ENCODE measurements around the gene OR4L1. TPM values are rescaled to one million over a fixed set of nuclear protein-coding genes. Genes with fewer than 3 reads are reported as not detected.

Gene OR4L1
- not detected in 3 replicates for total RNA-seq
- long read RNA-seq: 0 reads

- H3K4me3 Mint-ChIP-seq (ENCODE audit: unreplicated experiment): no peak within 1 kb of the TSS
- H3K36me3 Mint-ChIP-seq (ENCODE audit: low read depth): no peaks in the 10 kb centered on the region
- H3K27ac Mint-ChIP-seq (ENCODE audit: unreplicated experiment): no peak within 1 kb of the TSS
- H3K9me3 Mint-ChIP-seq (ENCODE audit: low read depth): peaks cover 44% of the 10 kb centered on the region
- H3K4me1 Mint-ChIP-seq (ENCODE audit: low read depth): no peaks in the 10 kb centered on the region
- H3K27me3 Mint-ChIP-seq (ENCODE audit: low read depth): no peaks in the 10 kb centered on the region
- DNase-seq (ENCODE audit: low spot score): no peak
- no peak for TF ChIP-seq CTCF (IDR thresholded peaks at IDR 0.05)
Observed at GRCh38 chr14:20059745-20060144, at the start of gene OR4L1. OR4L1 (plus strand) TSS chr14:20060045; CDS start chr14:20060045, 0 bp downstream.

GRCh38 chr14:20019257-20019865, 40.5 kb upstream of the OR4L1 start, which contains the start of gene OR4K14:
OR4K14 (minus strand) TSS chr14:20019307; CDS start chr14:20015193, 4,114 bp downstream.
- Mint-ChIP-seq H3K27ac (ENCODE audit: unreplicated experiment) (no peak within 1 kb of the TSS), H3K27me3 (ENCODE audit: low read depth) (no peaks in the 10 kb centered on the region), H3K9me3 (ENCODE audit: low read depth) (peaks cover 35% of the 10 kb centered on the region), H3K4me1 (ENCODE audit: low read depth) (no peaks in the 10 kb centered on the region), H3K4me3 (ENCODE audit: unreplicated experiment) (no peak within 1 kb of the TSS), H3K36me3 (ENCODE audit: low read depth) (no peaks in the 10 kb centered on the region)
- no peak for DNase-seq (ENCODE audit: low spot score)
- TF ChIP-seq CTCF (IDR thresholded peaks at IDR 0.05): no peak

- Mint-ChIP-seq H3K27ac (ENCODE audit: unreplicated experiment) (no peak overlapping the region), H3K9me3 (ENCODE audit: low read depth) (peaks cover 52% of the 10 kb centered on the region), H3K4me1 (ENCODE audit: low read depth) (no peaks in the 10 kb centered on the region), H3K27me3 (ENCODE audit: low read depth) (no peaks in the 10 kb centered on the region), H3K36me3 (ENCODE audit: low read depth) (no peaks in the 10 kb centered on the region), H3K4me3 (ENCODE audit: unreplicated experiment) (no peak overlapping the region)
- no peak for TF ChIP-seq CTCF (IDR thresholded peaks at IDR 0.05)
- DNase-seq (ENCODE audit: low spot score): no peak
Observed at GRCh38 chr14:20031058-20031457, 28.8 kb upstream of the OR4L1 start.

GRCh38 chr14:20035449-20035848, 24.4 kb upstream of the OR4L1 start:
- Mint-ChIP-seq H3K9me3 (ENCODE audit: low read depth) (peaks cover 38% of the 10 kb centered on the region), H3K4me1 (ENCODE audit: low read depth) (no peaks in the 10 kb centered on the region), H3K27ac (ENCODE audit: unreplicated experiment) (no peak overlapping the region), H3K36me3 (ENCODE audit: low read depth) (no peaks in the 10 kb centered on the region), H3K27me3 (ENCODE audit: low read depth) (no peaks in the 10 kb centered on the region), H3K4me3 (ENCODE audit: unreplicated experiment) (no peak overlapping the region)
- TF ChIP-seq CTCF (IDR thresholded peaks at IDR 0.05): no peak
- no peak for DNase-seq (ENCODE audit: low spot score)

GRCh38 chr14:20035938-20036337, 23.9 kb upstream of the OR4L1 start, which contains the start of gene OR4K13:
OR4K13 (minus strand) TSS chr14:20036038; CDS start chr14:20034758, 1,280 bp downstream.
- no peak for TF ChIP-seq CTCF (IDR thresholded peaks at IDR 0.05)
- Mint-ChIP-seq H3K9me3 (ENCODE audit: low read depth) (peaks cover 41% of the 10 kb centered on the region), H3K27me3 (ENCODE audit: low read depth) (no peaks in the 10 kb centered on the region), H3K4me1 (ENCODE audit: low read depth) (no peaks in the 10 kb centered on the region), H3K36me3 (ENCODE audit: low read depth) (no peaks in the 10 kb centered on the region), H3K4me3 (ENCODE audit: unreplicated experiment) (no peak within 1 kb of the TSS), H3K27ac (ENCODE audit: unreplicated experiment) (no peak within 1 kb of the TSS)
- no peak for DNase-seq (ENCODE audit: low spot score)
